Endothelial cell of umbilical vein (primary cell): Measurements from ENCODE around the gene STRBP.

Source experiments
- CTCF ChIP-seq, 2 donors: IDR thresholded peaks; 1 replicate in 1 of 2; 2 replicates in 1 of 2; pipeline ENCODE4 v1.5.1; 2011; ENCODE audit warnings: low read length in 2 of 2, mild to moderate bottlenecking in 2 of 2, moderate library complexity in 2 of 2, control low read depth in 1 of 2, inconsistent platforms in 1 of 2, low read depth in 1 of 2; ENCODE audit not compliant: insufficient read depth in 1 of 2; ENCODE audit errors: extremely low read depth in 1 of 2
- EZH2 ChIP-seq: IDR thresholded peaks from 2 replicates; pipeline ENCODE4 v1.6.1; 2012; ENCODE audit warnings: borderline replicate concordance, low read depth, mild to moderate bottlenecking, moderate library complexity, low read length, inconsistent platforms; ENCODE audit not compliant: severe bottlenecking
- FOS ChIP-seq: IDR thresholded peaks from 2 replicates; pipeline ENCODE4 v1.6.1; 2011; ENCODE audit warnings: mild to moderate bottlenecking, low read length, moderate library complexity, borderline replicate concordance; ENCODE audit not compliant: insufficient read depth
- GATA2 ChIP-seq: IDR thresholded peaks from 2 replicates; pipeline ENCODE4 v1.7.0; 2011; ENCODE audit warnings: low read depth, mild to moderate bottlenecking, moderate library complexity, mixed read lengths, low read length; ENCODE audit not compliant: insufficient read length, insufficient read depth
- JUN ChIP-seq: IDR thresholded peaks from 2 replicates; pipeline ENCODE4 v1.6.1; 2011; ENCODE audit warnings: borderline replicate concordance, low read depth; ENCODE audit not compliant: insufficient read length, insufficient read depth
- MAX ChIP-seq: IDR thresholded peaks from 2 replicates; pipeline ENCODE4 v1.6.1; 2011; ENCODE audit not compliant: insufficient read depth, insufficient read length
- MYC ChIP-seq: IDR thresholded peaks from one replicate; pipeline ENCODE4 v1.6.1; 2011; ENCODE audit warnings: mild to moderate bottlenecking, low read depth, low read length
- POLR2A ChIP-seq: IDR thresholded peaks from 2 replicates; pipeline ENCODE4 v1.6.1; 2012; ENCODE audit warnings: low read depth, mild to moderate bottlenecking, control low read depth, low read length
- POLR2AphosphoS5 ChIP-seq: IDR thresholded peaks from 2 replicates; pipeline ENCODE4 v1.6.1; 2012; ENCODE audit warnings: low read depth, mild to moderate bottlenecking, control low read depth, low read length, moderate library complexity; ENCODE audit not compliant: insufficient read depth

- no peak for TF ChIP-seq CTCF (IDR thresholded peaks at IDR 0.05; ENCODE audit: extremely low read depth in 1 of 2, insufficient read depth in 1 of 2, low read depth in 1 of 2, low read length in 2 of 2)
- no peak for TF ChIP-seq POLR2A
- no peak for TF ChIP-seq MAX
- TF ChIP-seq POLR2AphosphoS5 = no peak
- TF ChIP-seq FOS = no peak
- TF ChIP-seq GATA2 = no peak
- no peak for TF ChIP-seq EZH2
- no peak for TF ChIP-seq MYC
- TF ChIP-seq JUN = no peak
Measured at GRCh38 chr9:123072407-123072995, 195.9 kb downstream of the STRBP start.
